ENCODE results near the gene PUSL1. TPM values are rescaled to one million over a fixed set of nuclear protein-coding genes. Genes with fewer than 3 reads are reported as not detected.

Gene PUSL1
- total and polyA plus RNA-seq, 2 donors (not counting 1 experiment from before 2014, with no cell fraction given) = 15.7 to 25.8 TPM

GRCh38 chr1:1349256-1350012 is 41.0 kb downstream of the PUSL1 start, which contains the start of gene DVL1:
TSS of gene DVL1 (minus strand) at chr1:1349418. CDS start at chr1:1349065, 353 bp downstream.
- POLR2A ChIA-PET = no interaction called here
- peak within 1 kb of the TSS; percentile 56 for H3K27ac Mint-ChIP-seq
- no peaks in the 10 kb centered on the region for H3K9me3 Mint-ChIP-seq (ENCODE audit: insufficient read depth)
- H3K4me1 Mint-ChIP-seq = peaks cover 31% of the 10 kb centered on the region
- DNase-seq = peak; percentile 88
- intact Hi-C loops (cut with micrococcal nuclease) = loop anchor here (1.0 kb wide), 2 partner anchors 25 to 26 kb away; partner anchors contain the start of genes AURKAIP1, CPTP and INTS11
- TF ChIP-seq EZH2 (IDR thresholded peaks at IDR 0.05; ENCODE audit: borderline replicate concordance, insufficient read depth, low read depth, low read length, poor library complexity, severe bottlenecking) (no peak), CTCF (IDR thresholded peaks at IDR 0.05) (peak; percentile 46)
- CTCF ChIA-PET = no interaction called here
- peaks cover 36% of the 10 kb centered on the region for H4K20me1 ChIP-seq (ENCODE audit: control insufficient read depth, insufficient read depth, low read length, poor library complexity, severe bottlenecking)
- peaks cover 30 to 44% of the 10 kb centered on the region in 2 donors for H3K4me1 ChIP-seq (ENCODE audit: control insufficient read depth in 2 of 2, insufficient read depth in 2 of 2, low read length in 2 of 2)
- H3K27me3 ChIP-seq (replicated peaks in 1 of 4; ENCODE audit: control extremely low read depth in 1 of 4, control insufficient read depth in 3 of 4, insufficient read depth in 4 of 4, low read length in 3 of 4) = peaks cover 0 to 31% (median 10%) of the 10 kb centered on the region in 4 experiments
- H3K4me3 ChIP-seq (ENCODE audit: control extremely low read depth in 1 of 5, extremely low read depth in 1 of 5, insufficient read depth in 1 of 5, low read depth in 2 of 5, low read length in 4 of 5) = peak within 1 kb of the TSS; percentile 34 to 81 (median 64)
- peaks cover 12% of the 10 kb centered on the region for H3K27me3 Mint-ChIP-seq
- H3K9me3 ChIP-seq (ENCODE audit: control extremely low read depth in 1 of 3, control insufficient read depth in 2 of 3, insufficient read depth in 1 of 3, low read length in 2 of 3) = peaks cover 0 to 7% (median 0%) of the 10 kb centered on the region in 3 donors
- H3K79me2 ChIP-seq (ENCODE audit: control insufficient read depth, insufficient read depth, low read length) = peaks cover 34% of the 10 kb centered on the region
- under 1% methylated on average over 113 of the region's 122 CpGs for WGBS (ENCODE audit: insufficient coverage)
- peak within 1 kb of the TSS in 1 of 2 donors; percentile 73 for H3K27ac ChIP-seq (ENCODE audit: low read length in 2 of 2)
- peak within 1 kb of the TSS; percentile 75 for H3K9ac ChIP-seq (ENCODE audit: low read length)
- H2AFZ ChIP-seq (ENCODE audit: insufficient read depth, low read depth, low read length, poor library complexity, severe bottlenecking) = peak within 1 kb of the TSS; percentile 88
- H3K4me3 Mint-ChIP-seq = peak within 1 kb of the TSS; percentile 83
- ATAC-seq (ENCODE audit: low read depth) = peak; percentile 81
- no peaks in the 10 kb centered on the region for H3K36me3 ChIP-seq (replicated peaks in 1 of 2; ENCODE audit: control extremely low read depth in 1 of 2, control insufficient read depth in 1 of 2, extremely low read depth in 1 of 2, insufficient read depth in 2 of 2, low read length in 1 of 2)
- H3K4me2 ChIP-seq (replicated peaks; ENCODE audit: low read depth, low read length, poor library complexity, severe bottlenecking) = peak within 1 kb of the TSS; percentile 96

Data from B cell (primary cell).